ENCODE data around the gene HAGHL.

Gene HAGHL

DNA sequence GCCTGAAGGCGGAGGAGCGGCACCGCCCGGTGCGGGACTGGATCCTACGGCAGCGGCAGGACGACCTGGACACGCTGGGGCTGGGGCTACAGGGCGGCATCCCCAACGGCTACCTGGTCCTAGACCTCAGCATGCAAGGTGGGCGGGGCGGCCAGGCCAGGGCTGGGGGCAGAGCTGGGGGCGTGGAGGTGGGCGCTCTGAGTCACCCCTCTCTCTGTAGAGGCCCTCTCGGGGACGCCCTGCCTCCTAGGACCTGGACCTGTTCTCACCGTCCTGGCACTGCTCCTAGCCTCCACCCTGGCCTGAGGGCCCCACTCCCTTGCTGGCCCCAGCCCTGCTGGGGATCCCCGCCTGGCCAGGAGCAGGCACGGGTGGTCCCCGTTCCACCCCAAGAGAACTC, 41.5 kb downstream of the HAGHL start:
- no peak for TF ChIP-seq EZH2 (IDR thresholded peaks at IDR 0.05; ENCODE audit: borderline replicate concordance, low read depth, low read length, severe bottlenecking)
- TF ChIP-seq, protein P1, sequence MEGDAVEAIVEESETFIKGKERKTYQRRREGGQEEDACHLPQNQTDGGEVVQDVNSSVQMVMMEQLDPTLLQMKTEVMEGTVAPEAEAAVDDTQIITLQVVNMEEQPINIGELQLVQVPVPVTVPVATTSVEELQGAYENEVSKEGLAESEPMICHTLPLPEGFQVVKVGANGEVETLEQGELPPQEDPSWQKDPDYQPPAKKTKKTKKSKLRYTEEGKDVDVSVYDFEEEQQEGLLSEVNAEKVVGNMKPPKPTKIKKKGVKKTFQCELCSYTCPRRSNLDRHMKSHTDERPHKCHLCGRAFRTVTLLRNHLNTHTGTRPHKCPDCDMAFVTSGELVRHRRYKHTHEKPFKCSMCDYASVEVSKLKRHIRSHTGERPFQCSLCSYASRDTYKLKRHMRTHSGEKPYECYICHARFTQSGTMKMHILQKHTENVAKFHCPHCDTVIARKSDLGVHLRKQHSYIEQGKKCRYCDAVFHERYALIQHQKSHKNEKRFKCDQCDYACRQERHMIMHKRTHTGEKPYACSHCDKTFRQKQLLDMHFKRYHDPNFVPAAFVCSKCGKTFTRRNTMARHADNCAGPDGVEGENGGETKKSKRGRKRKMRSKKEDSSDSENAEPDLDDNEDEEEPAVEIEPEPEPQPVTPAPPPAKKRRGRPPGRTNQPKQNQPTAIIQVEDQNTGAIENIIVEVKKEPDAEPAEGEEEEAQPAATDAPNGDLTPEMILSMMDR (IDR thresholded peaks at IDR 0.05; ENCODE audit: borderline replicate concordance, extremely low read depth, low read length, poor library complexity, severe bottlenecking) = no peak
- no peak overlapping the region for H3K27ac ChIP-seq (ENCODE audit: low read length)
- H2AFZ ChIP-seq (ENCODE audit: low read depth, low read length) = no peak overlapping the region
- H3K4me2 ChIP-seq (ENCODE audit: insufficient read depth, low read length) = no peak overlapping the region
- no peaks in the 10 kb centered on the region for H3K27me3 ChIP-seq (ENCODE audit: insufficient read depth, low read length, poor library complexity)
- no peak for DNase-seq
- H3K9me3 ChIP-seq (ENCODE audit: insufficient read depth, low read length, severe bottlenecking) = no peaks in the 10 kb centered on the region
- no peak for ATAC-seq (ENCODE audit: insufficient read depth, low read depth)
- H3K9ac ChIP-seq (ENCODE audit: low read depth, low read length) = no peak overlapping the region
- H4K20me1 ChIP-seq (ENCODE audit: insufficient read depth, low read length) = no peaks in the 10 kb centered on the region; the same call in none of the 2 replicates
- H3K4me3 ChIP-seq (ENCODE audit: low read depth in 1 of 2, low read length in 2 of 2) = no peak overlapping the region
- H3K4me1 ChIP-seq (ENCODE audit: insufficient read depth, low read length) = no peaks in the 10 kb centered on the region
- H3K36me3 ChIP-seq (ENCODE audit: insufficient read depth, low read length) = no peaks in the 10 kb centered on the region
- H3K79me2 ChIP-seq (ENCODE audit: insufficient read depth, low read length) = no peaks in the 10 kb centered on the region

DNA sequence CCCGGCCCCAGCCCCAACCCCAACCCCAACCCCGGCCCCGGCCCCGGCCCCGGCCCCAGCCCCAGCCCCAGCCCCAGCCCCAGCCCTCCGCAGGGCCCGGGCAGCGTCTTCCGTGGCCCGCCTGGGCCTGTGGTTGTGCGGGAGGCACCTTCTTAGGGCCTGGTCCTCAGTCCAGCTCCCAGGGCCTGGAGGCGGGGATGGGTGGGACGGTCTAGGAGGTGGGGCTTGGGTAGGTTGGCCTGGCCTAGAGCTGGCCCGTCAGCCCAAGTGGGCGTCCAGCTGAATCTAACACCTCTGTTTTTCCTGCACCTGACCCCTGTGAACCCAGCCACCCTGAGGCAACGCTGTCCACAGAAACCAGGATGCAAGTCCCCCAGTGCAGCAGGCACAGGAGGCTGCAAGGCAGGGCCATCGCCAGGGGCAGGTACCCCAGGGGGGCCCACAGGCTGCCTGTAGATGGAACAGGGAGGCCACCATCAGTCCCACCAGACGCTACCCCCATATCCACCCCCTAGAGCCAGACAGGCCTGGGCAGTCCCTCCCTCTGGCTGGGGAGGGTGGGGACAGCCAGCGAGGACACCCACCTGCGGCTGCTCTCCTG, 42.4 kb downstream of the HAGHL start:
- Histone ChIP-seq H3K4me3 (ENCODE audit: low read depth in 1 of 2, low read length in 2 of 2) (no peak overlapping the region), H3K9me3 (ENCODE audit: insufficient read depth, low read length, severe bottlenecking) (no peaks in the 10 kb centered on the region), H3K4me1 (ENCODE audit: insufficient read depth, low read length) (no peaks in the 10 kb centered on the region), H3K27me3 (ENCODE audit: insufficient read depth, low read length, poor library complexity) (no peaks in the 10 kb centered on the region), H3K36me3 (ENCODE audit: insufficient read depth, low read length) (no peaks in the 10 kb centered on the region), H3K27ac (ENCODE audit: low read length) (no peak overlapping the region), H3K79me2 (ENCODE audit: insufficient read depth, low read length) (no peaks in the 10 kb centered on the region), H3K4me2 (ENCODE audit: insufficient read depth, low read length) (no peak overlapping the region), H3K9ac (ENCODE audit: low read depth, low read length) (no peak overlapping the region), H4K20me1 (ENCODE audit: insufficient read depth, low read length) (no peaks in the 10 kb centered on the region; the same call in none of the 2 replicates), H2AFZ (ENCODE audit: low read depth, low read length) (no peak overlapping the region)
- DNase-seq (no peak), ATAC-seq (ENCODE audit: insufficient read depth, low read depth) (no peak)
- no peak for TF ChIP-seq EZH2 (IDR thresholded peaks at IDR 0.05; ENCODE audit: borderline replicate concordance, low read depth, low read length, severe bottlenecking)
- TF ChIP-seq, protein P1 (IDR thresholded peaks at IDR 0.05; ENCODE audit: borderline replicate concordance, extremely low read depth, low read length, poor library complexity, severe bottlenecking) = no peak

DNA sequence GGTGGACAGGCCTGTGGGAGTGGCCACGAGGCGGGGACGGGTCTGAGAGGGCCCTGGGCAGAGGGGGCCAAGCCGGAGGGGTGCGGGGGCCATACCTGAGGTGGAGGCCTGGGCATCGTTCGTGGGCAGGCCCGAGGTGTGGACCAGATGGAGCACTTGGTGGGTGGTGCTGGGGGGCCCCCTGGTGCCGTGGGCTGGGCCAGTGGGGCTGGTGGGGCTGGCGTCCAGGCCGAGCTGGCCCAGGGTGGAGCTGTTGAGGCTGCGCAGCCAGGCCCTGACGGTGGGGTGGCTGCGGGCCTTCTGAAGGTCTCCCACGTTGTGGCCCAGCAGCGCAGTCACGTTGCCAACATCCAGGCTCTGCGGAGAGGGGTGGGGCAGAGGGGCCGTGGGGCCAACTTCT, 43.0 kb downstream of the HAGHL start:
- no peaks in the 10 kb centered on the region for H3K79me2 ChIP-seq (ENCODE audit: insufficient read depth, low read length)
- H3K27me3 ChIP-seq (ENCODE audit: insufficient read depth, low read length, poor library complexity) = no peaks in the 10 kb centered on the region
- no peaks in the 10 kb centered on the region for H3K36me3 ChIP-seq (ENCODE audit: insufficient read depth, low read length)
- ATAC-seq (ENCODE audit: insufficient read depth, low read depth) (no peak), DNase-seq (no peak)
- H3K9me3 ChIP-seq (ENCODE audit: insufficient read depth, low read length, severe bottlenecking) = no peaks in the 10 kb centered on the region
- H2AFZ ChIP-seq (ENCODE audit: low read depth, low read length) = no peak overlapping the region
- no peak overlapping the region for H3K27ac ChIP-seq (ENCODE audit: low read length)
- H3K4me1 ChIP-seq (ENCODE audit: insufficient read depth, low read length) = no peaks in the 10 kb centered on the region
- no peak overlapping the region for H3K9ac ChIP-seq (ENCODE audit: low read depth, low read length)
- H3K4me3 ChIP-seq (ENCODE audit: low read depth in 1 of 2, low read length in 2 of 2) = no peak overlapping the region
- H4K20me1 ChIP-seq (ENCODE audit: insufficient read depth, low read length) = no peaks in the 10 kb centered on the region; the same call in none of the 2 replicates
- no peak overlapping the region for H3K4me2 ChIP-seq (ENCODE audit: insufficient read depth, low read length)
- no peak for TF ChIP-seq EZH2 (IDR thresholded peaks at IDR 0.05; ENCODE audit: borderline replicate concordance, low read depth, low read length, severe bottlenecking)
- TF ChIP-seq, protein P1 (IDR thresholded peaks at IDR 0.05; ENCODE audit: borderline replicate concordance, extremely low read depth, low read length, poor library complexity, severe bottlenecking) = no peak
